Hepatocyte (in vitro differentiated cells): Measurements from ENCODE around the gene SCAPER. TPM values are rescaled to one million over a fixed set of nuclear protein-coding genes. Genes with fewer than 3 reads are reported as not detected.
A peak's percentile ranks its signal among the peaks of the same experiment; 100 is the strongest.
"Not testable (repeated sequence)": the region's sequence is repeated elsewhere in the genome, so short reads cannot be mapped to it uniquely, and the experiment has no call there.

Source experiments
- DNase-seq: peaks from one replicate; pipeline ENCODE4 v3.0.0-alpha.2; 2016; ENCODE audit warnings: low spot score
- H2AFZ ChIP-seq: fragments of 200-600 bp; sonication (generic); 2 replicates; pipeline ENCODE4 v1.6.0; 2016; ENCODE audit warnings: antibody characterized with exemption, mild to moderate bottlenecking
- H3K27ac ChIP-seq: fragments of 200-600 bp; sonication (generic); 2 replicates; pipeline ENCODE4 v1.5.1; 2016; ENCODE audit warnings: mild to moderate bottlenecking
- H3K27me3 ChIP-seq: fragments of 200-600 bp; sonication (generic); 2 replicates; pipeline ENCODE4 v1.6.1; 2016
- H3K36me3 ChIP-seq: fragments of 200-600 bp; sonication (generic); replicated peaks from 2 replicates; pipeline ENCODE4 v1.5.1; 2016; ENCODE audit warnings: low read depth; ENCODE audit not compliant: insufficient read depth
- H3K4me1 ChIP-seq: fragments of 200-600 bp; sonication (generic); 2 replicates; pipeline ENCODE4 v1.5.1; 2016; ENCODE audit warnings: mild to moderate bottlenecking, moderate library complexity; ENCODE audit not compliant: insufficient read depth
- H3K4me2 ChIP-seq: fragments of 200-600 bp; sonication (generic); 2 replicates; pipeline ENCODE4 v1.6.0; 2016
- H3K4me3 ChIP-seq: fragments of 200-600 bp; sonication (generic); 2 replicates; pipeline ENCODE4 v1.5.1; 2016; ENCODE audit warnings: mild to moderate bottlenecking
- H3K79me2 ChIP-seq: fragments of 200-600 bp; sonication (generic); 2 replicates; pipeline ENCODE4 v1.6.0; 2017; ENCODE audit warnings: mild to moderate bottlenecking
- H3K9me2 ChIP-seq: fragments of 200-600 bp; sonication (generic); replicated peaks from 2 replicates; pipeline ENCODE4 v1.6.0; 2017; ENCODE audit warnings: mild to moderate bottlenecking; ENCODE audit not compliant: insufficient read depth
- H3K9me3 ChIP-seq: fragments of 200-600 bp; sonication (generic); 2 replicates; pipeline ENCODE4 v1.5.1; 2016; ENCODE audit warnings: low read depth, mild to moderate bottlenecking
- H4K20me1 ChIP-seq: fragments of 200-600 bp; sonication (generic); 2 replicates; pipeline ENCODE4 v1.6.0; 2016; ENCODE audit warnings: mild to moderate bottlenecking; ENCODE audit not compliant: insufficient read depth, poor library complexity, severe bottlenecking
- EZH2 ChIP-seq: fragments of 200-600 bp; sonication (generic); IDR thresholded peaks from 2 replicates; pipeline ENCODE4 v1.6.1; 2016; ENCODE audit warnings: antibody characterized with exemption, mild to moderate bottlenecking, borderline replicate concordance
- EZH2phosphoT487 ChIP-seq: fragments of 200-600 bp; sonication (generic); IDR thresholded peaks from one replicate; pipeline ENCODE4 v1.6.1; 2018; ENCODE audit warnings: antibody characterized with exemption, mild to moderate bottlenecking, low read depth, moderate library complexity; ENCODE audit not compliant: unreplicated experiment, severe bottlenecking
- WGBS: methylation state at CpG from one replicate; pipeline ENCODE4 v1.1.6; 2016; ENCODE audit warnings: low lambda C conversion rate; ENCODE audit errors: missing lambda C conversion rate; 5-methylcytosine and 5-hydroxymethylcytosine counted together
- polyA plus RNA-seq: library from polyadenylated mRNA; unstranded; fragments of >200 nt; fragmentation: Nextera tagmentation; extraction: Ambion mirVana; gene quantifications from 2 replicates; pipeline ENCODE4 v1.2.1, GENCODE V29; 2016
- total RNA-seq: library from RNA; depleted of rRNA; stranded (reverse); fragments of >200 nt; gene quantifications from 2 replicates; pipeline ENCODE4 v1.2.3, GENCODE V29; 2014
- TF ChIP-seq, protein P1 (sequence below): fragments of 200-600 bp; sonication (generic); IDR thresholded peaks from 2 replicates; pipeline ENCODE4 v1.5.1; 2016; ENCODE audit warnings: antibody characterized with exemption, mild to moderate bottlenecking; ENCODE audit not compliant: poor library complexity

SCAPER gene
- total and polyA plus RNA-seq, 2 experiments from 2014 or later: 20.8 to 27.4 TPM

DNA sequence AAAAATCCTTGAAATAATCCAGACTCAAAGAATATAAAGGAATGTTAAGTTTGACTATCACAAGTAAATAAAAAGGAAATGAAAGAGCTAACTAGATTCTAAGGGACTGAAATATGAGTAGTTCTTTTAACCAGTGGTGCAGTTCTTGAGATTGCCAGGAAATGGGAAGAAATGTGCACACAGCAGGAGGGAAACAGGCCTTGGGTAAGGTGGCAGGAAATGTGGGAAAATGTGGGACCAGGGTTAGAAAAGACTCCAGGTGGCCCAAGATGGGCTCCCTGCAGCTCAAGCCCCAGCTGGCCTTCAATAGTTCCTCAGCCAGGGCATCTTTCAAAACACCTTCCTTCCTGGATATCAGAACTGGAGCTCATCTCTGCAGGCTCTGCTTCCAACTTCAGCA is 387.2 kb downstream of the SCAPER start:
- H4K20me1 ChIP-seq: no peaks in the 10 kb centered on the region
- H3K4me3 ChIP-seq: no peak overlapping the region
- no peaks in the 10 kb centered on the region for H3K9me2 ChIP-seq
- H3K27ac ChIP-seq: no peak overlapping the region
- H3K79me2 ChIP-seq: no peaks in the 10 kb centered on the region
- H3K4me2 ChIP-seq: no peak overlapping the region
- H3K9me3 ChIP-seq: no peaks in the 10 kb centered on the region
- H3K4me1 ChIP-seq: no peaks in the 10 kb centered on the region
- no peak for DNase-seq
- H3K27me3 ChIP-seq: no peaks in the 10 kb centered on the region
- no peaks in the 10 kb centered on the region for H3K36me3 ChIP-seq
- TF ChIP-seq EZH2phosphoT487 (no peak), EZH2 (no peak)
- TF ChIP-seq, protein P1, sequence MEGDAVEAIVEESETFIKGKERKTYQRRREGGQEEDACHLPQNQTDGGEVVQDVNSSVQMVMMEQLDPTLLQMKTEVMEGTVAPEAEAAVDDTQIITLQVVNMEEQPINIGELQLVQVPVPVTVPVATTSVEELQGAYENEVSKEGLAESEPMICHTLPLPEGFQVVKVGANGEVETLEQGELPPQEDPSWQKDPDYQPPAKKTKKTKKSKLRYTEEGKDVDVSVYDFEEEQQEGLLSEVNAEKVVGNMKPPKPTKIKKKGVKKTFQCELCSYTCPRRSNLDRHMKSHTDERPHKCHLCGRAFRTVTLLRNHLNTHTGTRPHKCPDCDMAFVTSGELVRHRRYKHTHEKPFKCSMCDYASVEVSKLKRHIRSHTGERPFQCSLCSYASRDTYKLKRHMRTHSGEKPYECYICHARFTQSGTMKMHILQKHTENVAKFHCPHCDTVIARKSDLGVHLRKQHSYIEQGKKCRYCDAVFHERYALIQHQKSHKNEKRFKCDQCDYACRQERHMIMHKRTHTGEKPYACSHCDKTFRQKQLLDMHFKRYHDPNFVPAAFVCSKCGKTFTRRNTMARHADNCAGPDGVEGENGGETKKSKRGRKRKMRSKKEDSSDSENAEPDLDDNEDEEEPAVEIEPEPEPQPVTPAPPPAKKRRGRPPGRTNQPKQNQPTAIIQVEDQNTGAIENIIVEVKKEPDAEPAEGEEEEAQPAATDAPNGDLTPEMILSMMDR: no peak
- H2AFZ ChIP-seq: no peak overlapping the region

- H3K27me3 ChIP-seq: no peaks in the 10 kb centered on the region
- H3K4me3 ChIP-seq: no peak overlapping the region
- DNase-seq: peak; percentile 29
- H2AFZ ChIP-seq: no peak overlapping the region
- H3K4me2 ChIP-seq: no peak overlapping the region
- no peak overlapping the region for H3K27ac ChIP-seq
- no peaks in the 10 kb centered on the region for H4K20me1 ChIP-seq
- H3K79me2 ChIP-seq: no peaks in the 10 kb centered on the region
- TF ChIP-seq, protein P1: no peak
- TF ChIP-seq EZH2phosphoT487: no peak
- no peak for TF ChIP-seq EZH2
- no peaks in the 10 kb centered on the region for H3K36me3 ChIP-seq
- H3K4me1 ChIP-seq: no peaks in the 10 kb centered on the region
- WGBS: 76% methylated on average over 1 of the region's 1 CpG
- no peaks in the 10 kb centered on the region for H3K9me2 ChIP-seq
- no peaks in the 10 kb centered on the region for H3K9me3 ChIP-seq
Observed at GRCh38 chr15:76514282-76514681, 390.9 kb downstream of the SCAPER start.

- no peak overlapping the region for H3K4me3 ChIP-seq
- H3K79me2 ChIP-seq: no peaks in the 10 kb centered on the region
- TF ChIP-seq EZH2phosphoT487 (no peak), EZH2 (no peak)
- TF ChIP-seq, protein P1: no peak
- no peak overlapping the region for H3K4me2 ChIP-seq
- no peaks in the 10 kb centered on the region for H3K27me3 ChIP-seq
- H3K27ac ChIP-seq: no peak overlapping the region
- H3K36me3 ChIP-seq: no peaks in the 10 kb centered on the region
- no peak overlapping the region for H2AFZ ChIP-seq
- H4K20me1 ChIP-seq: no peaks in the 10 kb centered on the region
- H3K9me3 ChIP-seq: no peaks in the 10 kb centered on the region
- no peaks in the 10 kb centered on the region for H3K4me1 ChIP-seq
- H3K9me2 ChIP-seq: no peaks in the 10 kb centered on the region
- WGBS: 87% methylated on average over 2 of the region's 2 CpGs
- DNase-seq: no peak
Observed at GRCh38 chr15:76512971-76513370, 392.2 kb downstream of the SCAPER start.

- not testable (repeated sequence) for H2AFZ ChIP-seq, H3K4me1 ChIP-seq, H3K9me3 ChIP-seq, H3K36me3 ChIP-seq, H4K20me1 ChIP-seq, H3K27ac ChIP-seq, DNase-seq, H3K27me3 ChIP-seq, H3K4me3 ChIP-seq, H3K4me2 ChIP-seq, H3K79me2 ChIP-seq, H3K9me2 ChIP-seq
- 99% methylated on average over 10 of the region's 10 CpGs for whole genome bisulfite sequencing
Observed at GRCh38 chr15:76510663-76511062, 394.5 kb downstream of the SCAPER start.
